Endothelial cell of umbilical vein (primary cell): ENCODE data around the gene GNPTAB. TPM values are rescaled to one million over a fixed set of nuclear protein-coding genes. Genes with fewer than 3 reads are reported as not detected.

Experiments used
- BruUV-seq: library from RNA; stranded (reverse); fragments of 400-500 nt; replicated peaks from 2 replicates; lab custom pipeline; 2021; lab: Mats Ljungman, UMichigan
- CTCF ChIA-PET: fragments of 300-600, 350-600 bp; sonication (Branson Sonifier 250); formaldehyde crosslinking; loops from one replicate; lab custom pipeline; 2021; ENCODE audit warnings: antibody characterized with exemption, inconsistent platforms; lab: Charles Lee
- POLR2A ChIA-PET: fragments of 300-600, 350-600 bp; sonication (Branson Sonifier 250); formaldehyde crosslinking; loops from one replicate; lab custom pipeline; 2021; ENCODE audit warnings: antibody characterized with exemption, inconsistent platforms; lab: Charles Lee
- DNase-seq: peaks from one replicate; pipeline ENCODE4 v3.0.0-alpha.2; 2011; ENCODE audit warnings: low read depth, low spot score
- FAIRE-seq: peaks from 2 replicates; lab custom pipeline; 2011; peaks lifted over from hg19 to GRCh38; lab: Jason Lieb, UNC
- H2AFZ ChIP-seq: 2 replicates; pipeline ENCODE4 v1.6.0; 2012; ENCODE audit warnings: low read depth, low read length, control low read depth, inconsistent platforms
- H3K27ac ChIP-seq: 2 replicates; pipeline ENCODE4 v1.5.1; 2011; ENCODE audit warnings: low read depth, mild to moderate bottlenecking, control low read depth, low read length, moderate library complexity; ENCODE audit not compliant: insufficient read depth
- H3K27me3 ChIP-seq, 2 experiments: 2 replicates each; pipeline versions ENCODE4 v1.6.0 to v1.6.1; 2011; ENCODE audit warnings: low read length in 2 of 2, mixed read lengths in 1 of 2; ENCODE audit not compliant: control insufficient read depth in 2 of 2, insufficient read depth in 2 of 2
- H3K36me3 ChIP-seq, 2 experiments: 2 replicates in 1 of 2; 3 replicates in 1 of 2; pipeline ENCODE4 v1.5.1; 2011; ENCODE audit warnings: low read length in 2 of 2, mild to moderate bottlenecking in 1 of 2, moderate library complexity in 1 of 2; ENCODE audit not compliant: control insufficient read depth in 2 of 2, insufficient read depth in 2 of 2; ENCODE audit errors: extremely low read depth in 1 of 2
- H3K4me1 ChIP-seq: 3 replicates; pipeline ENCODE4 v1.5.1; 2011; ENCODE audit warnings: mild to moderate bottlenecking, low read length; ENCODE audit not compliant: control insufficient read depth, insufficient read depth; ENCODE audit errors: extremely low read depth
- H3K4me2 ChIP-seq: 2 replicates; pipeline ENCODE4 v1.6.1; 2011; ENCODE audit warnings: low read length, control low read depth, mixed read lengths; ENCODE audit not compliant: insufficient read depth
- H3K4me3 ChIP-seq, 3 experiments: fragments of 200-600 bp in 1 of 3; sonication (generic), shearing (Covaris generic) in 1 of 3; replicated peaks in 1 of 3; 2 replicates each; pipeline ENCODE4 v1.5.1; 2011 to 2016; ENCODE audit warnings: control low read depth in 3 of 3, low read length in 3 of 3, mild to moderate bottlenecking in 2 of 3, inconsistent platforms in 1 of 3, low read depth in 1 of 3, moderate library complexity in 1 of 3; ENCODE audit not compliant: insufficient read depth in 1 of 3
- H3K79me2 ChIP-seq: 2 replicates; pipeline ENCODE4 v1.6.0; 2012; ENCODE audit warnings: low read length, inconsistent platforms; ENCODE audit not compliant: control insufficient read depth, insufficient read depth
- H3K9ac ChIP-seq: replicated peaks from 2 replicates; pipeline ENCODE3; 2011; ENCODE audit warnings: low read length, control low read depth; ENCODE audit not compliant: insufficient read depth; ENCODE audit errors: extremely low read depth
- H3K9me1 ChIP-seq: replicated peaks from 3 replicates; pipeline ENCODE4 v1.6.0; 2011; ENCODE audit warnings: mild to moderate bottlenecking, low read length; ENCODE audit not compliant: control insufficient read depth, insufficient read depth; ENCODE audit errors: extremely low read depth
- H3K9me3 ChIP-seq: replicated peaks from 2 replicates; pipeline ENCODE4 v1.5.1; 2012; ENCODE audit warnings: low read length, inconsistent platforms; ENCODE audit not compliant: control insufficient read depth, insufficient read depth
- H4K20me1 ChIP-seq: replicated peaks from 2 replicates; pipeline ENCODE3; 2011; ENCODE audit warnings: mild to moderate bottlenecking, low read length; ENCODE audit not compliant: control insufficient read depth, insufficient read depth; ENCODE audit errors: extremely low read depth
- CTCF ChIP-seq, 2 donors: IDR thresholded peaks; 1 replicate in 1 of 2; 2 replicates in 1 of 2; pipeline ENCODE4 v1.5.1; 2011; ENCODE audit warnings: low read length in 2 of 2, mild to moderate bottlenecking in 2 of 2, moderate library complexity in 2 of 2, control low read depth in 1 of 2, inconsistent platforms in 1 of 2, low read depth in 1 of 2; ENCODE audit not compliant: insufficient read depth in 1 of 2; ENCODE audit errors: extremely low read depth in 1 of 2
- EZH2 ChIP-seq: IDR thresholded peaks from 2 replicates; pipeline ENCODE4 v1.6.1; 2012; ENCODE audit warnings: borderline replicate concordance, low read depth, mild to moderate bottlenecking, moderate library complexity, low read length, inconsistent platforms; ENCODE audit not compliant: severe bottlenecking
- FOS ChIP-seq: IDR thresholded peaks from 2 replicates; pipeline ENCODE4 v1.6.1; 2011; ENCODE audit warnings: mild to moderate bottlenecking, low read length, moderate library complexity, borderline replicate concordance; ENCODE audit not compliant: insufficient read depth
- GATA2 ChIP-seq: IDR thresholded peaks from 2 replicates; pipeline ENCODE4 v1.7.0; 2011; ENCODE audit warnings: low read depth, mild to moderate bottlenecking, moderate library complexity, mixed read lengths, low read length; ENCODE audit not compliant: insufficient read length, insufficient read depth
- JUN ChIP-seq: IDR thresholded peaks from 2 replicates; pipeline ENCODE4 v1.6.1; 2011; ENCODE audit warnings: borderline replicate concordance, low read depth; ENCODE audit not compliant: insufficient read length, insufficient read depth
- MAX ChIP-seq: IDR thresholded peaks from 2 replicates; pipeline ENCODE4 v1.6.1; 2011; ENCODE audit not compliant: insufficient read depth, insufficient read length
- MYC ChIP-seq: IDR thresholded peaks from one replicate; pipeline ENCODE4 v1.6.1; 2011; ENCODE audit warnings: mild to moderate bottlenecking, low read depth, low read length
- POLR2A ChIP-seq: IDR thresholded peaks from 2 replicates; pipeline ENCODE4 v1.6.1; 2012; ENCODE audit warnings: low read depth, mild to moderate bottlenecking, control low read depth, low read length
- POLR2AphosphoS5 ChIP-seq: IDR thresholded peaks from 2 replicates; pipeline ENCODE4 v1.6.1; 2012; ENCODE audit warnings: low read depth, mild to moderate bottlenecking, control low read depth, low read length, moderate library complexity; ENCODE audit not compliant: insufficient read depth
- dilution Hi-C: fragments of 300-500 bp; cut with MboI; formaldehyde crosslinking; loops from one replicate; pipeline ENCODE4 v1.15.0; 2019; ENCODE audit warnings: low sequenced_read_pairs; ENCODE audit not compliant: extremely low pct_ligation_motif_present
- intact Hi-C: fragments of 100-400 bp; cut with micrococcal nuclease; formaldehyde crosslinking; loops from one replicate; pipeline ENCODE4 v1.10.0; 2022
- polyA plus RNA-seq, 4 experiments: library from polyadenylated mRNA; depleted of rRNA in 3 of 4; stranded (reverse) in 3 of 4; unstranded in 1 of 4; fragments of >200 nt; gene quantifications; 2 replicates each; pipeline versions ENCODE4 v1.2.1 to v1.2.3, GENCODE V29; 2011 to 2012; ENCODE audit warnings: missing spikeins in 1 of 4
- total RNA-seq: library from RNA; stranded (reverse); gene quantifications from 2 replicates; pipeline ENCODE4 v1.2.3, GENCODE V29; 2021

The GNPTAB gene
- total and polyA plus RNA-seq, 2 donors (not counting 3 experiments of a cell fraction or from before 2014, with no cell fraction given): 15.6 to 39.5 TPM

GRCh38 chr12:101706403-101706802, 124.4 kb downstream of the GNPTAB start:
- Histone ChIP-seq H3K4me1 (no peaks in the 10 kb centered on the region), H2AFZ (no peak overlapping the region), H3K27me3 (no peaks in the 10 kb centered on the region), H3K9me3 (no peaks in the 10 kb centered on the region), H3K9ac (no peak overlapping the region), H3K36me3 (no peaks in the 10 kb centered on the region), H3K79me2 (peaks cover 10% of the 10 kb centered on the region), H3K4me3 (no peak overlapping the region), H3K27ac (no peak overlapping the region), H3K9me1 (no peaks in the 10 kb centered on the region), H4K20me1 (no peaks in the 10 kb centered on the region), H3K4me2 (no peak overlapping the region)
- no peak for DNase-seq
- BruUV-seq: no TSS peak
- TF ChIP-seq POLR2A (no peak), POLR2AphosphoS5 (no peak), EZH2 (no peak), MAX (no peak), GATA2 (no peak), CTCF (IDR thresholded peaks at IDR 0.05; ENCODE audit: extremely low read depth in 1 of 2, insufficient read depth in 1 of 2, low read depth in 1 of 2, low read length in 2 of 2) (no peak), JUN (no peak), FOS (no peak), MYC (no peak)
- dilution Hi-C loops: no loop called here
- CTCF ChIA-PET: no interaction called here
- intact Hi-C loops: no loop called here
- POLR2A ChIA-PET: no interaction called here
- FAIRE-seq: no peak
